Activated CD4-positive, alpha-beta memory T cell treated with anti-CD3 and anti-CD28 coated beads, Interleukin-2, amount 10 ng/mL, durations not matched to agents 7 days and 5 days (primary cell): ENCODE results near the gene GBX1. TPM values are rescaled to one million over a fixed set of nuclear protein-coding genes. Genes with fewer than 3 reads are reported as not detected.
A peak's percentile ranks its signal among the peaks of the same experiment; 100 is the strongest.

Experiments used
- CTCF ChIA-PET: fragments of 350-600 bp; sonication (Branson Sonifier 250); formaldehyde crosslinking; loops from one replicate; lab custom pipeline; 2021; ENCODE audit warnings: antibody characterized with exemption, inconsistent platforms; lab: Charles Lee
- POLR2A ChIA-PET: fragments of 350-600 bp; sonication (Branson Sonifier 250); formaldehyde crosslinking; loops from one replicate; lab custom pipeline; 2021; ENCODE audit warnings: antibody characterized with exemption; lab: Charles Lee
- DNase-seq: peaks from one replicate; pipeline ENCODE4 v3.0.0-alpha.2; 2020
- H3K27ac Mint-ChIP-seq: one replicate; pipeline ENCODE4 v1.8.0; 2021; ENCODE audit warnings: mild to moderate bottlenecking, mixed read lengths
- H3K27me3 Mint-ChIP-seq: one replicate; pipeline ENCODE4 v1.8.0; 2021; ENCODE audit warnings: mixed read lengths
- H3K36me3 Mint-ChIP-seq: one replicate; pipeline ENCODE4 v1.8.0; 2021; ENCODE audit warnings: low read depth, mixed read lengths
- H3K4me1 Mint-ChIP-seq: one replicate; pipeline ENCODE4 v1.8.0; 2021; ENCODE audit warnings: mixed read lengths
- H3K4me3 Mint-ChIP-seq: one replicate; pipeline ENCODE4 v1.8.0; 2021; ENCODE audit warnings: mild to moderate bottlenecking, mixed read lengths
- H3K9me3 Mint-ChIP-seq: one replicate; pipeline ENCODE4 v1.8.0; 2021; ENCODE audit warnings: mixed read lengths
- total RNA-seq, 2 experiments: library from RNA; stranded (reverse); gene quantifications; one replicate each; pipeline ENCODE4 v1.2.3, GENCODE V29; 2021

Gene GBX1
- total RNA-seq, 2 experiments from 2014 or later, result not detected

DNA sequence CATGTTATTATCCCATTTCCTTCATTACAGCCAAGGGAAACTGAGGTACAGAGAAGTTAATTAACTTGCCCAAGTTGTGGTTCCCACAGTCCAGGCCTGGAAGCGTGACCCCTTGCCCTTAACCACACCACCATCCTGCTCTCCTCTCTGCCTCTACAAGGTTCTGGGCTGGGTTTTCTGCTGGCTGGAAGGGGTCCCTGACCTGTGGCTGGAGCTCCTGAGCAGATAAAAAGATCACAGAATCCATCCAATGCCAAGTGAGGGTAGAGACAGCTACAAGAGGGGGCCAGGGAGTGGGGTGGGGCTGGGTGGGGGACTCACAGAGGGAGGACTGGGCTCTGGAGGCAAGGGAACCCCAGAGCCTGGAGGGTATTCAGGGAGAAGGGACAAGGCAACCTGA lies 9.8 kb upstream of the GBX1 start:
- no peaks in the 10 kb centered on the region for H3K36me3 Mint-ChIP-seq
- peaks cover 20% of the 10 kb centered on the region for H3K27me3 Mint-ChIP-seq
- ChIA-PET CTCF (interaction anchor here (1.0 to 2.0 kb wide), 2 partner anchors 9 to 66 kb away, joined by 3 to 7 read pairs; no protein-coding TSS in a partner anchor), POLR2A (interaction anchor here (1.2 kb wide), 1 partner anchor 164 kb away, joined by 3 read pairs; no protein-coding TSS in a partner anchor)
- H3K9me3 Mint-ChIP-seq, result no peaks in the 10 kb centered on the region
- H3K4me3 Mint-ChIP-seq, result no peak overlapping the region
- no peak for DNase-seq
- no peak overlapping the region for H3K27ac Mint-ChIP-seq
- H3K4me1 Mint-ChIP-seq, result peaks cover 2% of the 10 kb centered on the region

DNA sequence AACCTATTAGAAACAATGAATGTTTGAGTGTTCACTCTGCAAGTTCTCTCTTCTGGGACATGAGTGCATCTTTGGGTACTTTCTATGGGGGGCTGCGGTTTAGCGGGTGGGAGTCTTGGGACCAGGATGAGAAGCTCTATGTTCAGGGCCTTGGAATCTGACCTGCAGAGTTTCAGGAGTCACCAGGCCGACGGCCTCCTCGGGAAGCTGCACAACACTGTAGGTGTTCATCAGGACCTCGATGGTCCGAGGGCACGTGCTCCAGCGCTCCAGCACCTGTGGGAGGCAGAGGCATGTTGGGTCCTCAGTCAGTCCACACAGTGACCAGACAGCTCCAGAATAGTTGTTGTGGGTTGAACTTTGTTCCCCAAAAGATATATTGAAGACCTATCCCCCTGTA lies 8.9 kb upstream of the GBX1 start:
- Mint-ChIP-seq H3K27me3 (peaks cover 24% of the 10 kb centered on the region), H3K4me3 (no peak overlapping the region), H3K9me3 (no peaks in the 10 kb centered on the region), H3K36me3 (no peaks in the 10 kb centered on the region), H3K4me1 (peaks cover 2% of the 10 kb centered on the region), H3K27ac (no peak overlapping the region)
- ChIA-PET POLR2A (no interaction called here), CTCF (interaction anchor here (1.0 to 2.0 kb wide), 2 partner anchors 8 to 67 kb away, joined by 3 to 7 read pairs; no protein-coding TSS in a partner anchor)
- no peak for DNase-seq

DNA sequence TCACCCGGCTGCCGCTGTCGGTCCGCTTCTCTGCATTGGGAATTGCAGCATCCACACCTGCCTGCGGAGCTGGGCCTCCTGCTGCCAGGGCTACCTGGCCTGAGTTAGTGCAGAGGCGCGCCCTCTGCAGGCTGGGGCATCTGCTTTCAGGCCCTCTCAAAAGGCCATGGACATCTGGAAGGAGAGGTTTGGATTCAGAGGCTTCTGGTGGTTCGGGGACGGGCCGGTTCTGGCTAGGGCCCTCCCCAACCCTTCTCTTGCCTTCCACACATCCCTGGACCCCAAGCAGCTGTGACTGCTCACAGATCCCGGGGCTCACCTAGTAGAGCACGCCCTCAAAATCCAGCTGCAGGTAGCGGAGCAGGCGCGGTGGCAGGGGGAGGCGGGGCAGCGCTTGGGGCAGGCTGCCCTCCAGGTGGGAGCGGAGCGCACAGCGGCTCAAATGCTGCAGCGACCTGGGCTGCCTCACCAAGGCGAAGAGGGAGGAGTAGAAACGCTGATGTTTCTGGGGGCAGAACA lies 8.4 kb upstream of the GBX1 start:
- DNase-seq, result no peak
- Mint-ChIP-seq H3K27ac (no peak overlapping the region), H3K4me1 (peaks cover 2% of the 10 kb centered on the region), H3K36me3 (no peaks in the 10 kb centered on the region), H3K4me3 (no peak overlapping the region), H3K9me3 (no peaks in the 10 kb centered on the region), H3K27me3 (peaks cover 30% of the 10 kb centered on the region)
- POLR2A ChIA-PET, result no interaction called here
- CTCF ChIA-PET, result no interaction called here

DNA sequence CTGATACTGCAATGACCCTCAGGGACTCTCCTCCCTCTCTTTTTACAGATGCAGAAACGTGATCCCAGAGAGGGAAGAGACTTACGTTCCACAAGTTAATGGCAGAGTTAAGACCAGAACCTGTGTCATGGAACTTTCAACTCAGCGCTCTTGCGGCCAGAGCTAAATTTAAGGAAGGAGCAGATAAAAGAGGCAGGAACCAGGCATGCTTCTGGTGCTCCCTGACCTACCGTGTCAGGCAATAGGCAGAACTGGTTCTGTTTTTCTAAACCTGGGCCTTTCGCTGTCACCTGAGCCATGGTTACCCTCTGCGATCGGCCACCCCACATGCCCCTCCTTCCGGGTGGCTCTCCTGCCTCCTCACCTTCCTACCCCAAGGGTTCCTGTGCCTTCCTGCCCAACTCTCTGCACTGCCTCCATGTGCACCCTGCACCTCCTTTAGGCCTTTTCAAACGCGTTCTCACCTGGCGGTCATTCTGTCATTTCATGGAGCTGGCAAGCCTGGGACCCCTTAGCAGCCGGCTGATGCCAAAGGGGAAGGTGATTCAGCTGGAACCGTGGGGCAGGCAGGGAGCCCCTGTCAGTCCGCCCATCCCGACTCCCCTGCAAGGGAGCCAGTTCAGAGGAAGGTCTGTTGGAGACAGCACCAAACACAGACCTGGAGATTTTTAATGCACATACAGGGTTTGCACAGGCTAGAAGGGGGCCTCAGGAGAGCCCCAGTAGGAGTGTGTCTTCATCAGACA lies 7.7 kb upstream of the GBX1 start:
- DNase-seq, result no peak
- ChIA-PET CTCF (interaction anchor here (0.6 kb wide), 1 partner anchor 9 kb away, joined by 3 read pairs; no protein-coding TSS in a partner anchor), POLR2A (no interaction called here)
- Mint-ChIP-seq H3K4me1 (peaks cover 2% of the 10 kb centered on the region), H3K27ac (no peak overlapping the region), H3K4me3 (no peak overlapping the region), H3K27me3 (peaks cover 34% of the 10 kb centered on the region), H3K9me3 (no peaks in the 10 kb centered on the region), H3K36me3 (no peaks in the 10 kb centered on the region)

DNA sequence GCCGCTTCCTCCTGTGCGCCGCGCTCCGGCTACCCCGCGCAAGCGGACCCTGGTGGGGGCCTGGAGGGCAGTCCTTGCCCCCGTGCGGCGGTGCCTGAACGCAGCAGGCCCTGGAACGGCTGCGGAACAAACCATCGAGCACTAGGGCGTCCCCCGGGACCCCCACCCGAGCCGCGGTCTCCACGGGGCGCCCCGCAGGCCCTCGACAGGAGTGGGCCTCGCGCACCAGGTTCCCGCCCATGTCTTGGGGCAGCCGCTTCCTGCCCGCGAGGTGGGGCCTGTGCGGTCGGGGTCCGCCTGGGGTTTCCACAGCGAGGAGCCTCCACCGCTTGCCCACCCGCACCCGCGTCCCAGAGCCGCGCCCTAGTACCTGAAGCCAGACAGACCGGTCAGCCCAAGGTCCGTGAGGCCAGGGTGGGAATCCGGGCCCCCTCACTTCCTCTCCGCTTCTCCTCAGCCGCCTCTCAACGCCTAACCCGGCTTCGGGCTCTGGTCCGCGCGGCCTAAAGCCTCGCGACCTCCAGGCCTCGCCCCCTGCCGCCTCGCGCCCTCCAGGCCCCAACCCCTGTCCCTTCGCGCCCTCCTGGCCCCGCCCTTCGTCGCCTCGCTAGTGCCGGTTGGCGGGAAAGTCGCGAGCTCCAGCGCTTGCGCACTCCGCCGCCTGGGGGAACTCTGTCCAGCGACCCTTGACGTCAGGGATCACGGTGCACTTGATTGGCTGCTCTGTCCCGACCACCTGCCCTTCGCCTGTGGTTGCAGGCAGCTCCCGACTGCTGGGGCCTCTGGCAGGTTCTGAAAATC lies 7.0 kb upstream of the GBX1 start:
- Mint-ChIP-seq H3K27me3 (peaks cover 42% of the 10 kb centered on the region), H3K4me3 (no peak overlapping the region), H3K36me3 (no peaks in the 10 kb centered on the region), H3K27ac (no peak overlapping the region), H3K4me1 (peaks cover 2% of the 10 kb centered on the region), H3K9me3 (no peaks in the 10 kb centered on the region)
- ChIA-PET POLR2A (no interaction called here), CTCF (no interaction called here)
- no peak for DNase-seq

DNA sequence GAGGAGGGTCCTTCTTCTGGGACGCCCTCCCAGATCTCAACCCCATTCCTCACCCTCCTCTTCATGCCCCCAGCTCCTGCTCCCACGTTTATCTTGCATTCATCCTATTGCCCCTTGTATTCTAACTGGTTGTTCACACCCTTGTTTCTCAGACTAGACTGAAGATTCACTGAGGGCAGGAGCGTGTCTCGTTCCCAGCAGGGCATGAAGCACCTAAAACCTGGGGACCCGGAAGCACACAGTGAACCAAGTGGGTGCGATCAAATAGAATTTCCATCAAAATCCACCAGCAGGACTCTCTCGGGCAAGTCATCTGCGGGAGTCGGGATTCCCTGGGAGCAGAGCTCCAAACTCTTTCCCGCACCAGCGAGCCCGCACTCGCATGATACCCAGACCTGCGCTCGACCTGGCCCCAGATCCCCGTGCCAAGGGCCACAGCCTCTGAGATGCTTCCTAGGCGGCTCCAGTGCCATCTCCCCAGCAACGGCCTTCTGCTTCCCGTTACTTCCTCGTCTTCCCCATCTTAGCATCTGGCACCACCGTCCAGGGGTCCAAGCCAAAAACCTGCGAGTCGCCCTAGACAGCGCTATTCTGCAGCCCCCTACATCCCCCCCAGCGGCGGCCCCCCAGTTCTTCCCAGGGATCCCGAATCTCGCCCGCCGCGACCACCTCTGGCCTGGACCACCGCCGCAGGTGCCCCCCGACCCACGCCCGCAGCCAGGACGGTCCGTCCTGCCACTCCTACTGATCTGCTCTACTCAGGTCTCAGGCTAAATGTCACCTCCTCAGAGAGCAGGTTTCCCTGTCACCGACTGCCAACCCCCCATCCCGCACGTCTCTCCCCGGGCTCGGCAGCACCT lies 6.1 kb upstream of the GBX1 start:
- DNase-seq, result no peak
- Mint-ChIP-seq H3K27me3 (peaks cover 48% of the 10 kb centered on the region), H3K36me3 (no peaks in the 10 kb centered on the region), H3K4me1 (peaks cover 4% of the 10 kb centered on the region), H3K4me3 (no peak overlapping the region), H3K9me3 (no peaks in the 10 kb centered on the region), H3K27ac (no peak overlapping the region)
- ChIA-PET CTCF (interaction anchor here (0.6 kb wide), 1 partner anchor 164 kb away, joined by 3 read pairs; no protein-coding TSS in a partner anchor), POLR2A (no interaction called here)

DNA sequence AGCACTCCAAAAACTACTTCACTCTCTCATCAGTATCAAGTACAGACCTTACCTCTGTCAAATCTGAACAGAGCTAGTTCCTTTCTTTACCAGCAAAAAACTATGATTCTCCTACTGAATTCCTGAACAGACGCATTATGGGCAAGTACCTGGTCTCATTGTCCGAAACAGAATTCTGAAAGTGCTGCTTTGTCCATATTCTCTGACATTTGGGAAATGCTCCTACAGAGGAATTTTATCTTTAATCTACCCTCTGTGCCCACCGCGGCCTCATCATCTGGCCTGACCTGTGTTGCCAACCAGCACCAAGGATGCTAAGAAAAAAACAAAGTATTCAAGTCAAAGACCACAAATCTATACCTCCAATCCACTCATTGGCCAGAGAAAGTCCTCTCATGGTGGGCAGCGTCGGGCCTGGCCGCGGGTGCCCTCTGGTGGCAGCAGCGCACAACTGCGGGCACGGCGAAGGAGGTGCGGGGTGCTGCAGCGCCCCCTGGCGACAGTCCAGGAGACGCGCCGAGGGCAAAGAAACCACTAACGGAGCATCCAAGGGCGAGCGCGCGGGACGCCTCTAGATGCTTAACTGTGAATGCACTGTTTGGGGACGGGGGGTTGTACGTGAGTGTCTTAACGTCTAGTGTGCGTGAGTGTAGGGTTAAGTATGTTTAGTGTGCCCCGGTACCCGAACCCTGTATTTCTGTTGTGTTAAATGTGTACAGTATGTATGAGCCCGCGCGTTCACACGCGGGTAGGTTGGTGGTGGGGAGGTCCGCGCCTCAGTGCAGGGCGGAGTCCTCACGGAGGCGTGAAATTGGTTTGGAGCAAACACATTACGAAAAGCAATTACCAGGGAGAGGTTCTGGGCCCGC lies 5.0 kb upstream of the GBX1 start:
- Mint-ChIP-seq H3K4me3 (no peak overlapping the region), H3K36me3 (no peaks in the 10 kb centered on the region)

DNA sequence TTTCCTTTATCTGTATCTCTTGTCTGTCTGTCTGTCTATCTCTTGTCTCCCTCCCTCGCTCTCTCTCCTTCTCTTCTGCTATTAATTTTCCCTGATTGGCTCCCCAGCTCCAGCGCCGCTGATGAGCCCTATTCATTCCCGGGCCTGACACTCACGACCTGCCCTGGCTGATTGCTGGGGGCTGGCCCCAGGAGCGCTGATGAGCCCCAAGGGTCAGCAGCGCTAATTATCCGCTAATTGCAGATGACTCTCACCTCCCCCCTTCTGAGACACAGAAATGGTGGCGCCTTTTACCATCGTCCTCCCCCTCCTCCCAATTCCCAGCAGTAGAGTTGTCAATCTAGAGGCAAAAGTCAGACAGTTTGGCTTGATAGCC lies 1.3 kb upstream of the GBX1 start:
- POLR2A ChIA-PET, result no interaction called here
- H3K9me3 Mint-ChIP-seq, result no peaks in the 10 kb centered on the region
- DNase-seq, result no peak
- CTCF ChIA-PET, result interaction anchor here (0.5 to 2.6 kb wide), 11 partner anchors 9 to 393 kb away, joined by 3 to 10 read pairs (median 5); partner anchors contain the start of gene ABCB8
- no peaks in the 10 kb centered on the region for H3K36me3 Mint-ChIP-seq
- H3K27ac Mint-ChIP-seq, result no peak overlapping the region
- H3K27me3 Mint-ChIP-seq, result peaks cover 46% of the 10 kb centered on the region
- H3K4me3 Mint-ChIP-seq, result peak overlapping the region; percentile 53
- peaks cover 9% of the 10 kb centered on the region for H3K4me1 Mint-ChIP-seq

More for the DNA sequence above, 5.0 kb upstream of the GBX1 start:
- no peak overlapping the region for H3K27ac Mint-ChIP-seq
- ChIA-PET CTCF (interaction anchor here (0.7 to 1.1 kb wide), 5 partner anchors 41 to 154 kb away, joined by 3 to 10 read pairs (median 3); no protein-coding TSS in a partner anchor), POLR2A (no interaction called here)
- H3K4me1 Mint-ChIP-seq, result peaks cover 7% of the 10 kb centered on the region
- peaks cover 52% of the 10 kb centered on the region for H3K27me3 Mint-ChIP-seq
- DNase-seq, result peak; percentile 83
- no peaks in the 10 kb centered on the region for H3K9me3 Mint-ChIP-seq

DNA sequence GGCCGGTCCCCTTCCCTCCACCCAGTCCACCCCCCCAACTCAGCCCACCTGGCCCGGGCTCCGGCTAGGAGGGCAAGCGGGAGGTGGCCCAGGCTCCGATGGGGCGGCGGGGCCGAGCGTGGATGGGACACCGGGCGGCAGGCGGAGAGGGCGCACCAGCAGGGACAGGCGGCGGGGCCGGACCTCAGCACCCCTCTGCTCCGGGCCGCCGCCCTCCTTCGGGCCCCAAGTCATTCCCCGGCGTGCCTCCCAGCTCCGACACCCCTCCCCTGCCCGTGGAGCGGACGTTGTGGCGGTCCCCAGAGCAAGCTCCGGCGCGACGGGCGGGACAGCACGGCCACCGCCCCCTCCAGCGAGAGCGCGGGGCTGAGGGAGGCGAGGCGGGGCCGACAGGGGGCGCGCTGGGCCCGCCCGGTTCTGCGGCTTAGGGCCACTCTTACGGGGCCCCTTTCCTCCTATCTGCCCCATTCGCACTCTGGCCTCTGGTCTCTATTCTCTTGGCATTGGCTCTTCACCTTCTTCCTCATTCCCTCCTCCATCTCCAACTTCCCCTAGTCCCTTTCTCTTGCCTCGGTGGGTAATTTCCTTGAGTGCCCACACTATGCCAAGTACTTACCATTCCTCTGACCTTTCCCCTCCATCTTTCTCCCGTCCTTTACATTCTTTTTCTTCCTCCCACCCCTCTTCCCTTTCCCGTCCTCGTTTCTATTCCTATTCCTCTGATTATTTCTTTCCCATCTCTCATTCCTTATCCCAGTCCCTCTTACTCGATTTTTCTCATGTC lies 701 bp upstream of the GBX1 start:
- peaks cover 43% of the 10 kb centered on the region for H3K27me3 Mint-ChIP-seq
- POLR2A ChIA-PET, result no interaction called here

DNA sequence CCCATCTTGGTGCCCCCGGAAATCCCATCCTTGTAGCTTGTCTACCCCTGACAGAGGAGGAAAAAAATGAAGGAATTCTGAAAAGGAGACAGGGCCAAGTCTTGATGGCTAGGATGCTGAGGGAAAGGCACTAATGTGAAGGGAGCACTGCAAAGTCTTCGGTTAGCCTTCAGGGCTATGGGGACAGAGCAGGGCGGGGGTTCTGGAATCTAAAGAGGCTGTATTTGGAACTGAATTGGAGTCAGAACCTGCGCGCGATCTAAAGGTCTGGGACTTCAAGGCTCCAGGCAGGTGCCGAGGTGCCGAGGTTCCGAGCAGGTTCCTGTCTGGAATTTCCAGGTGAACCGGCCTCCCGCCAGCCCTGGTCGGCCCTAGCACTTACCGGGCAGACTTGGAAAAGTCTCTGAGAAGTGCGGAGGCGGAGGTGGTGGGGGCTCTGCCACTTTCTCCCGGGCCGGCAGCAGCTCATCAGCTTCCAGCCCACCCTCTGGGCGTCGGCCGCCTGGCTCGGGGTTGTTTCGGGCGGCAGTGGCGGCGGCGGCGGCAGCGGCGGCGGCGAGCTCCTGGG lies 781 bp downstream of the GBX1 start:
- H3K4me3 Mint-ChIP-seq, result no peak overlapping the region
- no peak for DNase-seq
- peaks cover 7% of the 10 kb centered on the region for H3K4me1 Mint-ChIP-seq
- ChIA-PET CTCF (interaction anchor here (1.4 to 2.9 kb wide), 3 partner anchors 43 to 138 kb away, joined by 4 to 12 read pairs (median 11); no protein-coding TSS in a partner anchor), POLR2A (no interaction called here)
- H3K36me3 Mint-ChIP-seq, result no peaks in the 10 kb centered on the region
- peaks cover 31% of the 10 kb centered on the region for H3K27me3 Mint-ChIP-seq
- H3K27ac Mint-ChIP-seq, result no peak overlapping the region
- no peaks in the 10 kb centered on the region for H3K9me3 Mint-ChIP-seq

More for the DNA sequence above, 701 bp upstream of the GBX1 start:
- no peaks in the 10 kb centered on the region for H3K9me3 Mint-ChIP-seq
- peaks cover 9% of the 10 kb centered on the region for H3K4me1 Mint-ChIP-seq
- peak overlapping the region; percentile 53 for H3K4me3 Mint-ChIP-seq
- no peaks in the 10 kb centered on the region for H3K36me3 Mint-ChIP-seq
- peak; percentile 63 for DNase-seq
- H3K27ac Mint-ChIP-seq, result no peak overlapping the region
- CTCF ChIA-PET, result interaction anchor here (0.6 to 2.5 kb wide), 12 partner anchors 9 to 140 kb away, joined by 3 to 10 read pairs (median 3); partner anchors contain the start of genes ABCB8 and ABCF2

DNA sequence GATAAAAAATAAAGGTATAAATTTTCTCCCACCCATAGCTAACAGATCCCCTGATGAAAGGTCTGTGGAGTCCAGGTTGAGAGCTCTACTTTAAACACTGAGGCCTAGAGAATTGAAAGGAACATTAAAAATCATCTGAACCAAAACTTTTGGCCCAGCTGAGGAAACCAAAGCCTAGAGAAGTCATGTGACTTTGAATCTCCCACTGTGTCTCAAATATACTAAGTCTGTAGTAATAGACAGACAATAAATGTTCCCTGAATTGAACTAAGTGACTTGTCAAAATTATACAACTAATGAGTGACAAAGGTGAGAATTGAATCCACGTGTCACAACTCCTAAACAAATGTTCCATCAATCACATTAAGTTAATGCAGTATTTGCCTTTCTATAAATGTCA lies 5.7 kb downstream of the GBX1 start:
- ChIA-PET CTCF (interaction anchor here (1.5 kb wide), 1 partner anchor 10 kb away, joined by 3 read pairs; no protein-coding TSS in a partner anchor), POLR2A (no interaction called here)
- peaks cover 1% of the 10 kb centered on the region for H3K4me1 Mint-ChIP-seq
- H3K36me3 Mint-ChIP-seq, result no peaks in the 10 kb centered on the region
- no peaks in the 10 kb centered on the region for H3K9me3 Mint-ChIP-seq
- no peak overlapping the region for H3K4me3 Mint-ChIP-seq
- H3K27me3 Mint-ChIP-seq, result peaks cover 13% of the 10 kb centered on the region
- no peak for DNase-seq
- H3K27ac Mint-ChIP-seq, result no peak overlapping the region
